ENCODE data around the gene KIF4A. TPM values are rescaled to one million over a fixed set of nuclear protein-coding genes. Genes with fewer than 3 reads are reported as not detected.
"Not testable (repeated sequence)": the region's sequence is repeated elsewhere in the genome, so short reads cannot be mapped to it uniquely, and the experiment has no call there.

KIF4A gene
- total RNA-seq, 1 donor = 10.8 TPM

DNA sequence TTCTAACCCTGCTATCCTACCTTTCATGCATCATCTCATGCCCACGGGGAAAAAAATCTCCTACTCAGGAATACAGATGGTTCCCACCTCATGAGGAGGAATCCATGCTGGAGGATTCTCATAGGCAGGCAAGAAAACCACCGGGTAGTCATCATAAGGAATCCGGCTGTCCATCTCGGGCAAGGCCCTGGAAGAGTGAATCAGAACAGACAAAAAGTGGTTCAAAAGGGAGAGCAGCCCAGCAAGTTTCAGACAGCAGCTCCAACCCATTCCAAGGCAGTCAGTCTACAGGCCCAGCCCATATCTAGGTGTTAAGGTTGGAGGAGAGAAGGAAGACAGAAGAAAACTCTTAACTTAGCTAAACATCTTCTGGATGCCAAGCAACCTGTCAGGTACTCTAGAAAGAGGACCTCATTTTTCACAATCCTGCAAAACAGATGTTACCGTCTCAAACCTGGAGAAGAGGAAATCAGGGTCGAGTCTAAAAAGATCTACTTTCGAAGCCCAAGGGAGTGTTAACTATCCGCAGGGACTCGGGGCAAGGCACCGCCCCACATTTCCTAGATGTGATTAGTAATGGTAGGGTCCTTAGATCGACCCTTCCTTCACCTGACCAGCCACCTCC, 624 bp upstream of the KIF4A start:
- no peak for TF ChIP-seq CTCF (IDR thresholded peaks at IDR 0.05; ENCODE audit: insufficient read depth, low read depth, low read length)
- no peak for DNase-seq (ENCODE audit: low read depth)
- H3K4me3 ChIP-seq (ENCODE audit: low read depth, low read length) = peak overlapping the region; percentile 73

GRCh38 chrX:70292788-70293187, 2.9 kb downstream of the KIF4A start:
- no peak overlapping the region for H3K4me3 ChIP-seq (ENCODE audit: low read depth, low read length)

DNA sequence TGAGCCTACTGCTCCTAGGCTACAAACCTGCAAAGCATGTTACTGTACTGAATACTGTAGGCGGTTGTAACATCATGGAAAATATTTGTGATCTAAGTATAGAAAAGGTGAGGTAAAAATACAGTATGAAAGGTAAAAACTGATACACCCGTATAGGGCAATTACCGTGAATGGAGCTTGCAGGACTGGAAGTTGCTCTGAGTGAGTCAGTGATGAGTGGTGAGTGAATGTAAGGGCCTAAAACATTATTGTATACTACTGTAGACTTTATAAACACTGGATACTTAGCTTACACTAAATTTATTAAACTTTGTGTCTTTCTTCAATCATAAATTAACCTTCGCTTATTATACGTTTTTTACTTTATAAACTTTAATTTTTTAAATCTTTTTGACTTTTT, 3.7 kb downstream of the KIF4A start:
- no peak for TF ChIP-seq CTCF (IDR thresholded peaks at IDR 0.05; ENCODE audit: insufficient read depth, low read depth, low read length)
- no peak overlapping the region for H3K4me3 ChIP-seq (ENCODE audit: low read depth, low read length)
- no peak for DNase-seq (ENCODE audit: low read depth)

More at GRCh38 chrX:70292788-70293187, 2.9 kb downstream of the KIF4A start:
- TF ChIP-seq CTCF (IDR thresholded peaks at IDR 0.05; ENCODE audit: insufficient read depth, low read depth, low read length) = no peak
- DNase-seq (ENCODE audit: low read depth) = peak; percentile 31

- DNase-seq (ENCODE audit: low read depth) = peak; percentile 34
These were observed 11.8 kb downstream of the KIF4A start for GRCh38 chrX:70301716-70302115.

DNA sequence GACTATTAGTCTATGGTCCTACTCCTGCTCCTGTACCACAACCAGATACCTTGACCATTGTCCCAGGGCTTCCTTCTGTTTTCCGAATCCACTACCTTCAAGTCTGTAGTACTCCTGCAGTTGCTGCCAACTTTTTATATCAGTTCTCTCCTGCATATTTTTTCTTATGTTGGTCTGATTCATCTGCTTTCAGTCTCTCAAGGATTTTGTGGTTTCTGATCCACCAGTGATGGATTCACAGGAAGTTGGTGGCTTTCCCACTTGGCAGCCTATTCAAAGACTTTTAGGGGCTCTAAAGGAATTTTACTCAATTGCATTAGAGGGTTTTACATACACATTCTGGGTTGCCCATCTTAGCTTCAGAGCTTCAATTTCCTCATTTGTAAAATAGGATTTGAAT, 23.6 kb downstream of the KIF4A start:
- no peak overlapping the region for H3K4me3 ChIP-seq (ENCODE audit: low read depth, low read length)
- TF ChIP-seq CTCF (IDR thresholded peaks at IDR 0.05; ENCODE audit: insufficient read depth, low read depth, low read length) = no peak

More at GRCh38 chrX:70301716-70302115, 11.8 kb downstream of the KIF4A start:
- H3K4me3 ChIP-seq (ENCODE audit: low read depth, low read length) = no peak overlapping the region
- TF ChIP-seq CTCF (IDR thresholded peaks at IDR 0.05; ENCODE audit: insufficient read depth, low read depth, low read length) = no peak

DNA sequence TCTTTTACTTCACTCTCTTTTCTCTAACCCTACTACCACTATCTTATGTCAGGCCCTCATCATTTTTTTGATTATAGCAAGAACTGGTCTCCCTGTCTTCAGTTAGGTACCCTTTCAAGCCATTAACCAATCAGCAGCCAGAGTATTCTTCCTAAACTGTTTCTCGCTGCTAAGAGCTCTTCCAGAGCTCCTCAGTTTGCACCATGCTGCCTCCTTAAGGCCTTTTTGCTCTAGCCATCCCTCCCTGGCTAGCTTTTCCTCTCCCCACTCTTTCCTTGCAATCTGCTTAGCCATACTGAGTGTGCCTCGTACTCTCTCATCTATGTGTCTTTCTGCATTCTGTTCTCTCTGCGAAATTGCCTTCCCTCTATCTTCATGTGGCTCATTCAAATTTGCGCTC, 32.9 kb downstream of the KIF4A start:
- no peak overlapping the region for H3K4me3 ChIP-seq (ENCODE audit: low read depth, low read length)
- no peak for TF ChIP-seq CTCF (IDR thresholded peaks at IDR 0.05; ENCODE audit: insufficient read depth, low read depth, low read length)
- no peak for DNase-seq (ENCODE audit: low read depth)

More for the DNA sequence above, 23.6 kb downstream of the KIF4A start:
- DNase-seq (ENCODE audit: low read depth) = peak; percentile 17

- not testable (repeated sequence) for H3K4me3 ChIP-seq (ENCODE audit: low read depth, low read length); DNase-seq (ENCODE audit: low read depth)
These were observed 33.7 kb downstream of the KIF4A start for GRCh38 chrX:70323628-70324027.

All from fibroblast of villous mesenchyme (primary cell).